ENCODE results near the gene RNLS.
A peak's percentile ranks its signal among the peaks of the same experiment; 100 is the strongest.

Gene RNLS

DNA sequence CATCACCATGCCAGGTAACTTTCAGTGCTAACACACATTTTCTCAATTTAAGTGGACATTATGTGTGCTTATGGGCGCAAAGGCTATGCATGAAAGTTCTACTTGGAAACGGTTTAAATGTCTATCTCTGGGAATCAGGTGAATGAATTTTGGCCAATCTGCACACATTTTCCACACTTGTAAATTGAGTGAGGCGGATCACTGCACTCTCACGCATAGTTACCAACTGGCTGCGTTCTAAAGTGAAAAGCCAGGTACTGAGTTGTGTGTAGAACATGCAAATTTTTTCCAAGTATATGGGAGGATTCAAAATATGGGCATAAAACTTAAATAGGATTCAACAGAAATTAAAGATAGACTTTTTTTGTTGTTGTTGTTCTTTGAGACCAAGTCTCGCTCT is 323.7 kb downstream of the RNLS start:
- DNase-seq (ENCODE audit: low read depth) = no peak

DNA sequence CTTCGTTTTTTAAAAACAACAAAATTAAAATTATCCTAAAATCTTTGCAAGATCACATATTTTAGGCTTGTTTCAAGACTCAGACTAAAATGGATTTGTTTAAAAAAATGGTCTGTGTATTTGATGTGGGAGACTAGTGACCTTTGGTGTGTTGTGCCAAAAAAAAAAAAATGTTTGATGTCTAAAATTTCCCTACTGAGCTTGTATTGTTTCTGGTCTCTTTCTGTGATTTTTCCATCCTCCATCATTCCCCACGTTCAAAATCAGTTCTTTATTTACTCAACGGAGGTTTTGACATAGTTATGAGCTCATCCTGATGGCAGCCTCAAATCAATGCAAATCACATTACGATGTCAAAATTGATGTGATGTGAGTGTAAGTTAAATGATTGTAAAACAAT is 326.2 kb downstream of the RNLS start:
- DNase-seq (ENCODE audit: low read depth) = no peak

- no peak for DNase-seq (ENCODE audit: low read depth)
These were observed 327.0 kb downstream of the RNLS start for GRCh38 chr10:88256013-88256680.

DNA sequence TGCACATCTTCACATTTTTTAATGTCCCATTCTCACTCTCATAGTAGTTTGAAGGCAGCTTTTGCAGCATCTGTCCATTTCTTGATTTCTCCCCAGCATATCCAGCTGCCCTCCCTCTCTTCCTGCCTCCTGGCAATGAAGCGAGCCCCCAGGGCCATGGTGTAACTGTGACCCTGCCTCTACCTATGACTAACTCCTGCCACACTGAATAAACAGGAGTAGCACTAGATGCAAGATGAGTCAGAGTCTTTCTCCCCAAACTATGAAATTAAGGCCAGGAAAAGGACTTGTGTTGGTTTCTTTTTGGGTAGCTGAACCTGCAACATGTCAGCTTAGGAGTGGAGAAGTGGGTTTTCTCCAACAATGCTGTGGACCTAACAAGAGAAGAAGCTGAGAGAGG is 329.0 kb downstream of the RNLS start:
- DNase-seq (ENCODE audit: low read depth) = peak; percentile 43

- no peak for DNase-seq (ENCODE audit: low read depth)
These were observed 329.5 kb downstream of the RNLS start for GRCh38 chr10:88253622-88254021.

GRCh38 chr10:88253128-88253527 is 330.0 kb downstream of the RNLS start:
- no peak for DNase-seq (ENCODE audit: low read depth)

- no peak for DNase-seq (ENCODE audit: low read depth)
These were observed 333.7 kb downstream of the RNLS start for GRCh38 chr10:88249450-88249849.

GRCh38 chr10:88246675-88247074 is 336.4 kb downstream of the RNLS start:
- DNase-seq (ENCODE audit: low read depth) = no peak

DNA sequence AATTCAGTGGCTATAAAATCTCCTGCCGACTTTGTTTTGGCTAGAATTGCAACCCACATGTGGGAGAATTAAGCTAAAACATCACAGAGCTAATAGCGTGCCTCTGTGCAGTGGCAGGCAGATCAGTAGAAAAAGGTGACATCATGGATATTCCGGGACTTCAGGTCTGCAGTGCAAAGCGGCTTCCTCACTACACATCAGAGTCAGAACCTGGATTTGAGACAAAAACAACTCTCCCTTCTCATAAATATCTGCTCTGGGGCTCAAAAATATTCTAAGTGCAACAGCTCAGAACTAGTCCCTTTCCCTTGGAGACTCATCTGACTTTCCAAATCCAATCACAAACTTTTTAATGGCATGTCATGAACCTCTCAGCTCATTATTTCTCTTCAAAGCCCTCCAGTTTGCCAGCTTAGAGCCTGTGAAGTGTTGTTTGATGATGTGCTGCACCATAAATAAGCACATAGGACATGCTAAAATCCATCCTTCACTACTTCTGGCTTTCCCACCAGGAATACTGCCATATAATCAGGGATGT is 337.1 kb downstream of the RNLS start:
- DNase-seq (ENCODE audit: low read depth) = no peak

DNA sequence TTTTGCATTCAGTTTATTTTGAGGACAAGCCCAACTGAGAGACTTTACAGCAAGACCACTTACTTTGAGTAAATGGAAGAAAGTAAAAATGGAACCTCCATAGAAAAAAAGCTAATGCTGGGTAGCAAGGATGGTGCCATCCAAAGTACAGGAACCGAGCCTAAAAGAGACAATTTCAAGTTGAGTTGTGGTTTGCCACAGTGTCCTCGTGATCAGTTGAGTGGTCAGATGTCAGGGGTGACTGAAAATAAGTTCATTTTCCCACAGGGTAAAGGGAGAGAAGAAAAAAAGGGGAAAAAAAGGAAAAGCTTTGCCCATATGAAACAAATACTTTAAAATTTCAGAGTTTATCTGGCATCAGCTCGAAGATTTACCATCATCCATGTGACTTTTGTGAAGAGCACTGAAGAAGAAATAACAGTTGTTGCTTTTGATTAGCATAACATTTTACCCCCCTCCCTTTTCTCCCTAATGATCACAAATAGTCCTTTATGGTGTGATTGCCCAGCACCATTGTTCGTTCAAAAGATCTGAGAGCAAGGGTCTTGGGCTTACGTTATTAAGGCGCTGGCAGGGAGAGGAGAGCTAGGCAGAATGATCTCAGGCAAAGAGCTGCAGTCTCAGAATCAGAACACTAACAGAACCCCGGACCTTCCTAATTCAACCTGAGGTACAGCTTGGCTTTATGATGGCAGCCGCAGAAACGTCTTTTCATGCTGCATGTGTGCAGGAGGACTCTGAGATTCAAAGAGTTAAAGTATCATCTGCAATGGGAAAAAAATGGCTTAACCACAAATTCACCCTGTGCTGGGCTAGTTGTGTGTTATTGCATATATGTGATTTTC is 338.1 kb downstream of the RNLS start:
- DNase-seq (ENCODE audit: low read depth) = no peak

GRCh38 chr10:88243836-88244730 is 339.0 kb downstream of the RNLS start:
- DNase-seq (ENCODE audit: low read depth) = no peak

GRCh38 chr10:88243202-88243744 is 339.8 kb downstream of the RNLS start:
- no peak for DNase-seq (ENCODE audit: low read depth)

DNA sequence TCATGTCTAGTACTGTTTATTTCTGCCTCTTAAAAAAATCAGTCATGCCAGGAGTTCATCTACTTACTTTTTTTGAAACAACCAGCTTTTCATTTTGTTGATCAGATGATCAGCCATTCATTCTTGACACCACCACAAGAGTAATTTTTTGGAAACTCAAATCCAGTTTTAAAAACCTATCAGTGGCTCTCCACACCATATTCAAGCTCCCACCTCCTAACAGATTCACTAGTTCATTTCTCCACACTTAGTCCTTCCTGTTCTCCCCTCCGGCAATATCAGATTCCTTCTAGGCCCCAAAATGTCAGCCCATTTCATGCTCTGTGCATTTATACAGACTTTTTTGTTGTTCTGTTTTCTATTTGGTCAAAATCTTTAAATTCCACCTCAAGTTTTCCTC is 341.6 kb downstream of the RNLS start:
- DNase-seq (ENCODE audit: low read depth) = no peak

- no peak for DNase-seq (ENCODE audit: low read depth)
These were observed 343.9 kb downstream of the RNLS start for GRCh38 chr10:88239212-88239611.

- DNase-seq (ENCODE audit: low read depth) = no peak
These were observed 344.6 kb downstream of the RNLS start for GRCh38 chr10:88238615-88238914.

GRCh38 chr10:88237896-88238614 is 345.1 kb downstream of the RNLS start:
- no peak for DNase-seq (ENCODE audit: low read depth)

GRCh38 chr10:88236121-88236743 is 346.9 kb downstream of the RNLS start:
- no peak for DNase-seq (ENCODE audit: low read depth)

DNA sequence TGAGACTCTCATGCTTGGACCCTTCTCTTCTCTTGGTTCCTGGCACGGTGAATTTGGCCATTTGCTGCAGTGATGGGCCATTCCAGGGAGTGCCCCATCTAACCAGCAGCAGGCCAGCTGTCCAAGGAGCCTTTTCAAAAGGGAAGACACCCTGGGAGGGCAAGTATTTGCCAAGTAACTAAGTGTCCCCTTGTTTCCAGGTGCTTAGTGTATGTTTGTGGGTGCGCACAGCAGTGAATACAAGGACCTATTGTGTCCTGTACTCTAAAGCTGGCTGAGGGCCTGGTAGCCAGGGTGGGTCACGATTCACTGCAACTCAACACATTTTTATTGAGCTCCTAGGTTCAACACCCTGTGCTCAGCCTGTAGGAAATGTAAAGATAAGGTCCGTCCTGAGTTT is 348.8 kb downstream of the RNLS start:
- DNase-seq (ENCODE audit: low read depth) = no peak

DNA sequence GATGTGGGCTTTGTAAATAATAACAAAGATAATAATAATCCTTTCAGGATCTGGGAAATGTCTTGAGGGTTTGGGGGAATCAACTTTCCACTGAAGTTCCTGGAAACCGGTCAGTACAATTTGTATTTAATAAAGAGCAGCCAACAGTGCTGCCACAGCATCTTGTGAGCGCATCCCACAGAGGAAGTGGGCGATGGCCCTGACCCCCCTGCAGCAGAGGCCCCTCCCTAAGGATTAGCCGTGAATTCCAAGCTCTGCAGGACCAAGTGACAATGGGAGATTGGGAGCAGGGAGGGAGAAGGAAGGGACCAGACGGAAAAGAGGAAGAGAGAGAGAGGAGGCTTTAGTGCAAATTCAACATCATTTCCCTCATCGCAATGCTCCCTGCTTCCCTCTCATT is 349.2 kb downstream of the RNLS start:
- DNase-seq (ENCODE audit: low read depth) = no peak

GRCh38 chr10:88232983-88233543 is 350.1 kb downstream of the RNLS start:
- no peak for DNase-seq (ENCODE audit: low read depth)
